ENCODE measurements around the gene INSYN1.

DNA sequence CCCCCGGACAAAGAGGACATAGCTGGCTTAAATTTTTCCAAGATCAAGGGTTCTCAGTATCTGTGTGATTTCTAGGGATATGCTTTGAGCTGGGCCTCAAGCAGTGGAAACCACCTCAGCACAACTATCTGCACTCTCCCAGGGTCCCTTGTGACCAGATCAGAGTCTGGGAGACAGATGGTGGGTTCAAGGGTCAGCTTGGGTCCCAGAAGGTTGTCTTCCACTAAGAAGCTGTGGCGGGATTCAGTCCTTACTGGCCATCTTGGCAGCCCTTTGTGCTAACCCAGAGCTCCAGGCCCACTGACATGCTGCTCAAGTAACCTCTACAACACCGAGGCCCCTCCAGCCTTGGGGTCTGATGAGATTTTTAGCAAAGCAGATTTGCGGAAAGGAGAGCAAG lies 2.7 kb downstream of the INSYN1 start:
- TF ChIP-seq CTCF (IDR thresholded peaks at IDR 0.05) (no peak), EP300 (IDR thresholded peaks at IDR 0.05) (no peak)

Data from stomach (tissue), 4 donors.